Choroid plexus epithelial cell (primary cell): ENCODE results near the gene EEA1.

ENCODE experiments used
- DNase-seq: peaks from one replicate; pipeline ENCODE4 v3.0.0-alpha.2; 2010; ENCODE audit warnings: low read depth
- H3K4me3 ChIP-seq: 2 replicates; pipeline ENCODE4 v1.5.1; 2011; ENCODE audit warnings: low read depth, mild to moderate bottlenecking, control low read depth, low read length, moderate library complexity
- CTCF ChIP-seq: conservative IDR thresholded peaks from 2 replicates; pipeline ENCODE4 v1.5.1; 2011; ENCODE audit warnings: low read depth, mild to moderate bottlenecking, control low read depth, inconsistent platforms, low read length, moderate library complexity

Gene EEA1

GRCh38 chr12:92866418-92866817, 62.7 kb downstream of the EEA1 start:
- no peak for TF ChIP-seq CTCF
- no peak overlapping the region for H3K4me3 ChIP-seq
- no peak for DNase-seq

GRCh38 chr12:92863251-92863650, 65.8 kb downstream of the EEA1 start:
- no peak for TF ChIP-seq CTCF

GRCh38 chr12:92861381-92861780, 67.7 kb downstream of the EEA1 start:
- no peak overlapping the region for H3K4me3 ChIP-seq
- DNase-seq: no peak
- TF ChIP-seq CTCF: no peak

More at GRCh38 chr12:92863251-92863650, 65.8 kb downstream of the EEA1 start:
- no peak overlapping the region for H3K4me3 ChIP-seq
- DNase-seq: no peak

GRCh38 chr12:92860521-92860920, 68.6 kb downstream of the EEA1 start:
- H3K4me3 ChIP-seq: no peak overlapping the region
- no peak for DNase-seq
- no peak for TF ChIP-seq CTCF

GRCh38 chr12:92859650-92860386, 69.3 kb downstream of the EEA1 start:
- DNase-seq: no peak
- no peak overlapping the region for H3K4me3 ChIP-seq
- TF ChIP-seq CTCF: no peak

- TF ChIP-seq CTCF: no peak
Observed at GRCh38 chr12:92857818-92858217, 71.3 kb downstream of the EEA1 start.

GRCh38 chr12:92854344-92854743, 74.8 kb downstream of the EEA1 start:
- H3K4me3 ChIP-seq: no peak overlapping the region
- no peak for TF ChIP-seq CTCF
- no peak for DNase-seq

More at GRCh38 chr12:92857818-92858217, 71.3 kb downstream of the EEA1 start:
- DNase-seq: no peak
- no peak overlapping the region for H3K4me3 ChIP-seq
